Hematopoietic multipotent progenitor cell treated with erythropoietin and hydrocortisone succinate and interleukin-3 and kit ligand, for 15 days (in vitro differentiated cells): ENCODE results near the gene OR51B2.

Experiments used
- DNase-seq: peaks from one replicate; pipeline ENCODE4 v3.0.0-alpha.2; 2015; ENCODE audit warnings: low spot score

Gene OR51B2

GRCh38 chr11:5282628-5283027, 41.5 kb downstream of the OR51B2 start:
- DNase-seq = peak; percentile 53

GRCh38 chr11:5281596-5281995, 42.5 kb downstream of the OR51B2 start:
- DNase-seq = peak; percentile 72

DNA sequence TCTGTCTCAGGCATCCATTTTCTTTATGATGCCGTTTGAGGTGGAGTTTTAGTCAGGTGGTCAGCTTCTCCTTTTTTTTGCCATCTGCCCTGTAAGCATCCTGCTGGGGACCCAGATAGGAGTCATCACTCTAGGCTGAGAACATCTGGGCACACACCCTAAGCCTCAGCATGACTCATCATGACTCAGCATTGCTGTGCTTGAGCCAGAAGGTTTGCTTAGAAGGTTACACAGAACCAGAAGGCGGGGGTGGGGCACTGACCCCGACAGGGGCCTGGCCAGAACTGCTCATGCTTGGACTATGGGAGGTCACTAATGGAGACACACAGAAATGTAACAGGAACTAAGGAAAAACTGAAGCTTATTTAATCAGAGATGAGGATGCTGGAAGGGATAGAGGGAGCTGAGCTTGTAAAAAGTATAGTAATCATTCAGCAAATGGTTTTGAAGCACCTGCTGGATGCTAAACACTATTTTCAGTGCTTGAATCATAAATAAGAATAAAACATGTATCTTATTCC, 43.5 kb downstream of the OR51B2 start:
- peak; percentile 100 for DNase-seq

- peak; percentile 63 for DNase-seq
Measured at GRCh38 chr11:5279471-5280090, 44.5 kb downstream of the OR51B2 start.

DNA sequence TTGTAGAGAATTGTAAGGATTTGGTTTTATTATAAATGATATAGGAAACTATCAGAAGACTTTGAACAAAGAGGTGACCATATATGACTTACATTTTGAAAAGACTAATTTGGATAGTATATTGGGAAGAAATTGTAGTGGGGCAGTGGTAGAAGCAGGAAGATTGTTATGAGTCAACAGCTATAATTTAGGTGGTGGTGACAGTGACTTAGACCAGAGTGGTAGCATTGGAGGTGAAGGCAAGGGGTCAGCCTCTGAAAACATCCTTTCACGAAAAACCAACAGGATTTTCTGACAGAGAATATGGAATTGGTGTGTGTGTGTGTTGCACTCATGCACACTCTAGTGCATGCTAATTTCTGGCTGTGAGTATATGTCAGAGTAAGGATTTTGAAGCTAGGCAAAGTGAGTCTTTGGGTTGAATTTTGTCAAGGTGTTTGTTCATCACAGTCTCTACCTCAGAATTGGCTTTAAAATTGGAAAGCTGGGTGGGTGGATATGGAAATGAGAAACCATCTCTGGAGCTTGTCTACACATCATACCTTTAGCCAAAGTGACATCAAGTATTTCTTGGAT, 46.2 kb downstream of the OR51B2 start:
- DNase-seq = peak; percentile 61

- peak; percentile 66 for DNase-seq
Measured at GRCh38 chr11:5276697-5277096, 47.4 kb downstream of the OR51B2 start.

DNA sequence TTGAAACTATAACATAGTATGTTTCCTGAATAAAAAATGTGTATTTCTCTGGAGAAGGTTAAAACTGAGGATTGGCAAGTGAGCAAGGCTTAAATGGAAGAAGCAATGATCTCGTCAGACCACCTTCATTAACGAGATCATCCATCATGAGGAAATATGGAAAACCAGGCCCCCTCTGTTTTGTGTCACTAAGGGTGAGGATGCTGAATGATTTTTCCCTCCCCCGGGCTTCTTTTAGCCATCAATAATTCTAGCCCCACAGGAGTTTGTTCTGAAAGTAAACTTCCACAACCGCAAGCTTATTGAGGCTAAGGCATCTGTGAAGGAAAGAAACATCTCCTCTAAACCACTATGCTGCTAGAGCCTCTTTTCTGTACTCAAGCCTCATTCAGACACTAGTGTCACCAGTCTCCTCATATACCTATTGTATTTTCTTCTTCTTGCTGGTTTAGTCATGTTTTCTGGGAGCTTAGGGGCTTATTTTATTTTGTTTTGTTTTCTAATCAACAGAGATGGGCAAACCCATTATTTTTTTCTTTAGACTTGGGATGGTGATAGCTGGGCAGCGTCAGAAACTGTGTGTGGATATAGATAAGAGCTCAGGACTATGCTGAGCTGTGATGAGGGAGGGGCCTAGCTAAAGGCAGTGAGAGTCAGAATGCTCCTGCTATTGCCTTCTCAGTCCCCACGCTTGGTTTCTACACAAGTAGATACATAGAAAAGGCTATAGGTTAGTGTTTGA, 48.6 kb downstream of the OR51B2 start:
- peak; percentile 97 for DNase-seq

GRCh38 chr11:5274395-5274794, 49.7 kb downstream of the OR51B2 start:
- DNase-seq = peak; percentile 56
